Measurements from ENCODE around the gene IKZF1. TPM values are rescaled to one million over a fixed set of nuclear protein-coding genes. Genes with fewer than 3 reads are reported as not detected.

IKZF1 gene
- total RNA-seq, 1 donor from 2014 or later, result 6.5 TPM

- DNase-seq, result no peak
These were observed 20.8 kb upstream of the IKZF1 start for GRCh38 chr7:50283731-50284130.

- no peak for DNase-seq
These were observed 20.2 kb upstream of the IKZF1 start for GRCh38 chr7:50284296-50284695.

- no peak for DNase-seq
These were observed 19.2 kb upstream of the IKZF1 start for GRCh38 chr7:50285269-50285668.

- DNase-seq, result no peak
These were observed 17.4 kb upstream of the IKZF1 start for GRCh38 chr7:50287129-50287528.

GRCh38 chr7:50292165-50292757 is 12.3 kb upstream of the IKZF1 start:
- no peak for DNase-seq

- no peak for DNase-seq
These were observed 11.8 kb upstream of the IKZF1 start for GRCh38 chr7:50292763-50293162.

- no peak for DNase-seq
These were observed 10.9 kb upstream of the IKZF1 start for GRCh38 chr7:50293509-50294179.

GRCh38 chr7:50295133-50295532 is 9.4 kb upstream of the IKZF1 start:
- no peak for DNase-seq

GRCh38 chr7:50296799-50297198 is 7.7 kb upstream of the IKZF1 start:
- DNase-seq, result no peak

- no peak for DNase-seq
These were observed 5.5 kb upstream of the IKZF1 start for GRCh38 chr7:50298811-50299562.

- no peak for DNase-seq
These were observed 4.2 kb upstream of the IKZF1 start for GRCh38 chr7:50300336-50300735.

GRCh38 chr7:50302486-50303334 is 1.8 kb upstream of the IKZF1 start:
- no peak for DNase-seq

GRCh38 chr7:50303335-50304128 is 984 bp upstream of the IKZF1 start:
- DNase-seq, result no peak

- DNase-seq, result no peak
These were observed 531 bp downstream of the IKZF1 start for GRCh38 chr7:50304911-50305582.

- DNase-seq, result no peak
These were observed 1.3 kb downstream of the IKZF1 start for GRCh38 chr7:50305583-50306493.

- no peak for DNase-seq
These were observed 2.2 kb downstream of the IKZF1 start for GRCh38 chr7:50306494-50307367.

GRCh38 chr7:50307368-50308032 is 3.0 kb downstream of the IKZF1 start:
- DNase-seq, result no peak

- DNase-seq, result no peak
These were observed 3.7 kb downstream of the IKZF1 start for GRCh38 chr7:50308203-50308531.

All from skin of body (tissue), 2 donors.